Measurements from ENCODE around the gene PDIA5.

Gene PDIA5

GRCh38 chr3:123134671-123135070 is 67.8 kb downstream of the PDIA5 start:
- no peak for TF ChIP-seq CTCF (conservative IDR thresholded peaks at IDR 0.05; ENCODE audit: low read length)
- no peak for TF ChIP-seq EZH2phosphoT487 (IDR thresholded peaks at IDR 0.05; ENCODE audit: borderline replicate concordance)
- H3K4me3 ChIP-seq (ENCODE audit: low read length, poor library complexity, severe bottlenecking) = no peak overlapping the region
- H3K4me2 ChIP-seq (ENCODE audit: low read depth, low read length, poor library complexity, severe bottlenecking) = no peak overlapping the region
- H3K4me1 ChIP-seq (ENCODE audit: insufficient read depth, low read length, poor library complexity, severe bottlenecking) = no peaks in the 10 kb centered on the region
- no peaks in the 10 kb centered on the region for H4K20me1 ChIP-seq (ENCODE audit: insufficient read depth, low read length, poor library complexity, severe bottlenecking)
- no peak overlapping the region for H2AFZ ChIP-seq (ENCODE audit: low read length)
- H3F3A ChIP-seq (ENCODE audit: low read depth) = no peaks in the 10 kb centered on the region
- no peak overlapping the region for H3K9ac ChIP-seq (ENCODE audit: low read depth, low read length, poor library complexity, severe bottlenecking)
- H3K79me2 ChIP-seq (ENCODE audit: insufficient read depth, low read length) = no peaks in the 10 kb centered on the region
- H3K9me3 ChIP-seq (ENCODE audit: insufficient read depth, low read depth, low read length) = no peaks in the 10 kb centered on the region
- no peaks in the 10 kb centered on the region for H3K9me2 ChIP-seq (replicated peaks; ENCODE audit: low read depth, low read length)
- peaks cover 88% of the 10 kb centered on the region; the same call in 1 of the 2 replicates for H3K36me3 ChIP-seq (ENCODE audit: insufficient read depth, low read length)
- H3K27me3 ChIP-seq (ENCODE audit: insufficient read depth, low read length, poor library complexity, severe bottlenecking) = no peaks in the 10 kb centered on the region

- no peak overlapping the region for H2AFZ ChIP-seq (ENCODE audit: low read length)
- H3K4me1 ChIP-seq (ENCODE audit: insufficient read depth, low read length, poor library complexity, severe bottlenecking) = no peaks in the 10 kb centered on the region
- no peak overlapping the region for H3K4me2 ChIP-seq (ENCODE audit: low read depth, low read length, poor library complexity, severe bottlenecking)
- H3F3A ChIP-seq (ENCODE audit: low read depth) = no peaks in the 10 kb centered on the region
- H3K9ac ChIP-seq (ENCODE audit: low read depth, low read length, poor library complexity, severe bottlenecking) = no peak overlapping the region
- H3K27me3 ChIP-seq (ENCODE audit: insufficient read depth, low read length, poor library complexity, severe bottlenecking) = no peaks in the 10 kb centered on the region
- H3K79me2 ChIP-seq (ENCODE audit: insufficient read depth, low read length) = no peaks in the 10 kb centered on the region
- TF ChIP-seq EZH2phosphoT487 (IDR thresholded peaks at IDR 0.05; ENCODE audit: borderline replicate concordance) (no peak), CTCF (conservative IDR thresholded peaks at IDR 0.05; ENCODE audit: low read length) (no peak)
- no peak overlapping the region for H3K4me3 ChIP-seq (ENCODE audit: low read length, poor library complexity, severe bottlenecking)
- H3K9me2 ChIP-seq (replicated peaks; ENCODE audit: low read depth, low read length) = no peaks in the 10 kb centered on the region
- H3K9me3 ChIP-seq (ENCODE audit: insufficient read depth, low read depth, low read length) = no peaks in the 10 kb centered on the region
- H4K20me1 ChIP-seq (ENCODE audit: insufficient read depth, low read length, poor library complexity, severe bottlenecking) = no peaks in the 10 kb centered on the region
- peaks cover 90% of the 10 kb centered on the region; the same call in 1 of the 2 replicates for H3K36me3 ChIP-seq (ENCODE audit: insufficient read depth, low read length)
Observed at GRCh38 chr3:123137001-123137400, 70.2 kb downstream of the PDIA5 start.

- Histone ChIP-seq H3K36me3 (ENCODE audit: insufficient read depth, low read length) (peaks cover 89% of the 10 kb centered on the region; the same call in 1 of the 2 replicates), H3K27me3 (ENCODE audit: insufficient read depth, low read length, poor library complexity, severe bottlenecking) (no peaks in the 10 kb centered on the region), H3K79me2 (ENCODE audit: insufficient read depth, low read length) (no peaks in the 10 kb centered on the region), H3K9ac (ENCODE audit: low read depth, low read length, poor library complexity, severe bottlenecking) (no peak overlapping the region), H3K9me3 (ENCODE audit: insufficient read depth, low read depth, low read length) (no peaks in the 10 kb centered on the region), H3K4me2 (ENCODE audit: low read depth, low read length, poor library complexity, severe bottlenecking) (no peak overlapping the region), H3K4me3 (ENCODE audit: low read length, poor library complexity, severe bottlenecking) (no peak overlapping the region), H3K4me1 (ENCODE audit: insufficient read depth, low read length, poor library complexity, severe bottlenecking) (no peaks in the 10 kb centered on the region), H2AFZ (ENCODE audit: low read length) (no peak overlapping the region), H4K20me1 (ENCODE audit: insufficient read depth, low read length, poor library complexity, severe bottlenecking) (no peaks in the 10 kb centered on the region), H3K9me2 (replicated peaks; ENCODE audit: low read depth, low read length) (no peaks in the 10 kb centered on the region), H3F3A (ENCODE audit: low read depth) (no peaks in the 10 kb centered on the region)
- TF ChIP-seq EZH2phosphoT487 (IDR thresholded peaks at IDR 0.05; ENCODE audit: borderline replicate concordance) (no peak), CTCF (conservative IDR thresholded peaks at IDR 0.05; ENCODE audit: low read length) (no peak)
Observed at GRCh38 chr3:123138839-123139444, 72.1 kb downstream of the PDIA5 start.

Measured in Loucy (cell line).